ENCODE results near the gene CXorf49.
"Not testable (repeated sequence)": the region's sequence is repeated elsewhere in the genome, so short reads cannot be mapped to it uniquely, and the experiment has no call there.

CXorf49 gene

GRCh38 chrX:71677195-71677594 lies 40.9 kb downstream of the CXorf49 start:
- H3K4me1 ChIP-seq (ENCODE audit: control insufficient read depth, low read depth, low read length); H4K8ac ChIP-seq (ENCODE audit: low read depth, low read length); H3K4me2 ChIP-seq (ENCODE audit: low read length); H3K27me3 ChIP-seq (ENCODE audit: insufficient read depth, low read length, poor library complexity); H3K4ac ChIP-seq (ENCODE audit: low read depth, low read length); H4K5ac ChIP-seq (ENCODE audit: low read length); H2BK5ac ChIP-seq (ENCODE audit: low read length); H2AK5ac ChIP-seq (ENCODE audit: low read length); H3K79me1 ChIP-seq (ENCODE audit: low read length); H3K18ac ChIP-seq (ENCODE audit: low read length); H3K23ac ChIP-seq (ENCODE audit: low read length); H3K36me3 ChIP-seq (ENCODE audit: control insufficient read depth, insufficient read depth, low read length); H2BK120ac ChIP-seq (ENCODE audit: low read depth, low read length); H3K56ac ChIP-seq (ENCODE audit: low read length); H3K27ac ChIP-seq (ENCODE audit: low read depth, low read length); H2BK15ac ChIP-seq (replicated peaks; ENCODE audit: low read depth); H3K79me2 ChIP-seq (ENCODE audit: control insufficient read depth, insufficient read depth, low read length); DNase-seq; H3K4me3 ChIP-seq (ENCODE audit: low read length); H3K9ac ChIP-seq (ENCODE audit: low read length): not testable (repeated sequence)
- no CpG with 5 or more reads among the region's 6 CpGs for WGBS (ENCODE audit: extremely low coverage, insufficient coverage, low lambda C conversion rate)

- not testable (repeated sequence) for H2BK120ac ChIP-seq (ENCODE audit: low read depth, low read length); H2BK15ac ChIP-seq (replicated peaks; ENCODE audit: low read depth); H2AK5ac ChIP-seq (ENCODE audit: low read length); H3K56ac ChIP-seq (ENCODE audit: low read length); H3K18ac ChIP-seq (ENCODE audit: low read length); DNase-seq; H3K23ac ChIP-seq (ENCODE audit: low read length); H3K27me3 ChIP-seq (ENCODE audit: insufficient read depth, low read length, poor library complexity); H3K9ac ChIP-seq (ENCODE audit: low read length); H3K36me3 ChIP-seq (ENCODE audit: control insufficient read depth, insufficient read depth, low read length); H3K4me2 ChIP-seq (ENCODE audit: low read length); H4K8ac ChIP-seq (ENCODE audit: low read depth, low read length); H3K79me1 ChIP-seq (ENCODE audit: low read length); H3K27ac ChIP-seq (ENCODE audit: low read depth, low read length); H3K4me1 ChIP-seq (ENCODE audit: control insufficient read depth, low read depth, low read length); H4K5ac ChIP-seq (ENCODE audit: low read length); H3K79me2 ChIP-seq (ENCODE audit: control insufficient read depth, insufficient read depth, low read length); H3K4ac ChIP-seq (ENCODE audit: low read depth, low read length); H3K4me3 ChIP-seq (ENCODE audit: low read length); H2BK5ac ChIP-seq (ENCODE audit: low read length)
- WGBS (ENCODE audit: extremely low coverage, insufficient coverage, low lambda C conversion rate): no CpG with 5 or more reads among the region's 43 CpGs
Measured at GRCh38 chrX:71676068-71676795, 41.9 kb downstream of the CXorf49 start.

GRCh38 chrX:71675636-71676035 lies 42.4 kb downstream of the CXorf49 start:
- WGBS (ENCODE audit: extremely low coverage, insufficient coverage, low lambda C conversion rate): no CpG with 5 or more reads among the region's 23 CpGs
- H2BK120ac ChIP-seq (ENCODE audit: low read depth, low read length); DNase-seq; H2BK15ac ChIP-seq (replicated peaks; ENCODE audit: low read depth); H3K18ac ChIP-seq (ENCODE audit: low read length); H2AK5ac ChIP-seq (ENCODE audit: low read length); H3K27me3 ChIP-seq (ENCODE audit: insufficient read depth, low read length, poor library complexity); H3K56ac ChIP-seq (ENCODE audit: low read length); H3K4me3 ChIP-seq (ENCODE audit: low read length); H3K9ac ChIP-seq (ENCODE audit: low read length); H4K5ac ChIP-seq (ENCODE audit: low read length); H3K79me1 ChIP-seq (ENCODE audit: low read length); H3K4ac ChIP-seq (ENCODE audit: low read depth, low read length); H4K8ac ChIP-seq (ENCODE audit: low read depth, low read length); H2BK5ac ChIP-seq (ENCODE audit: low read length); H3K4me1 ChIP-seq (ENCODE audit: control insufficient read depth, low read depth, low read length); H3K4me2 ChIP-seq (ENCODE audit: low read length); H3K27ac ChIP-seq (ENCODE audit: low read depth, low read length); H3K23ac ChIP-seq (ENCODE audit: low read length); H3K79me2 ChIP-seq (ENCODE audit: control insufficient read depth, insufficient read depth, low read length); H3K36me3 ChIP-seq (ENCODE audit: control insufficient read depth, insufficient read depth, low read length): not testable (repeated sequence)

GRCh38 chrX:71671938-71672337 lies 46.1 kb downstream of the CXorf49 start:
- WGBS (ENCODE audit: extremely low coverage, insufficient coverage, low lambda C conversion rate): no CpG with 5 or more reads among the region's 11 CpGs
- no peak for DNase-seq
- H4K8ac ChIP-seq (ENCODE audit: low read depth, low read length): no peak overlapping the region

GRCh38 chrX:71671043-71671780 lies 46.9 kb downstream of the CXorf49 start:
- Histone ChIP-seq H3K18ac (ENCODE audit: low read length) (no peak overlapping the region), H3K56ac (ENCODE audit: low read length) (no peak overlapping the region), H2BK15ac (replicated peaks; ENCODE audit: low read depth) (no peak overlapping the region), H3K36me3 (ENCODE audit: control insufficient read depth, insufficient read depth, low read length) (no peaks in the 10 kb centered on the region), H3K79me1 (ENCODE audit: low read length) (no peaks in the 10 kb centered on the region), H3K27ac (ENCODE audit: low read depth, low read length) (no peak overlapping the region), H3K79me2 (ENCODE audit: control insufficient read depth, insufficient read depth, low read length) (no peaks in the 10 kb centered on the region), H3K4me1 (ENCODE audit: control insufficient read depth, low read depth, low read length) (no peaks in the 10 kb centered on the region), H3K9ac (ENCODE audit: low read length) (no peak overlapping the region), H3K4ac (ENCODE audit: low read depth, low read length) (no peak overlapping the region), H4K5ac (ENCODE audit: low read length) (no peak overlapping the region), H2BK5ac (ENCODE audit: low read length) (no peak overlapping the region), H2AK5ac (ENCODE audit: low read length) (no peak overlapping the region), H4K8ac (ENCODE audit: low read depth, low read length) (no peak overlapping the region), H3K23ac (ENCODE audit: low read length) (no peak overlapping the region), H3K4me3 (ENCODE audit: low read length) (no peak overlapping the region), H2BK120ac (ENCODE audit: low read depth, low read length) (no peak overlapping the region), H3K4me2 (ENCODE audit: low read length) (no peak overlapping the region), H3K27me3 (ENCODE audit: insufficient read depth, low read length, poor library complexity) (no peaks in the 10 kb centered on the region)
- no CpG with 5 or more reads among the region's 12 CpGs for WGBS (ENCODE audit: extremely low coverage, insufficient coverage, low lambda C conversion rate)
- DNase-seq: no peak

More at GRCh38 chrX:71671938-71672337, 46.1 kb downstream of the CXorf49 start:
- H3K4me3 ChIP-seq (ENCODE audit: low read length): no peak overlapping the region
- H3K56ac ChIP-seq (ENCODE audit: low read length): no peak overlapping the region
- H4K5ac ChIP-seq (ENCODE audit: low read length): no peak overlapping the region
- no peak overlapping the region for H3K23ac ChIP-seq (ENCODE audit: low read length)
- no peaks in the 10 kb centered on the region for H3K36me3 ChIP-seq (ENCODE audit: control insufficient read depth, insufficient read depth, low read length)
- no peak overlapping the region for H3K4me2 ChIP-seq (ENCODE audit: low read length)
- no peaks in the 10 kb centered on the region for H3K79me2 ChIP-seq (ENCODE audit: control insufficient read depth, insufficient read depth, low read length)
- H3K4ac ChIP-seq (ENCODE audit: low read depth, low read length): no peak overlapping the region
- no peaks in the 10 kb centered on the region for H3K79me1 ChIP-seq (ENCODE audit: low read length)
- no peak overlapping the region for H2AK5ac ChIP-seq (ENCODE audit: low read length)
- H2BK120ac ChIP-seq (ENCODE audit: low read depth, low read length): no peak overlapping the region
- H3K18ac ChIP-seq (ENCODE audit: low read length): no peak overlapping the region
- no peak overlapping the region for H3K9ac ChIP-seq (ENCODE audit: low read length)
- H3K4me1 ChIP-seq (ENCODE audit: control insufficient read depth, low read depth, low read length): no peaks in the 10 kb centered on the region
- no peaks in the 10 kb centered on the region for H3K27me3 ChIP-seq (ENCODE audit: insufficient read depth, low read length, poor library complexity)
- H3K27ac ChIP-seq (ENCODE audit: low read depth, low read length): no peak overlapping the region
- no peak overlapping the region for H2BK5ac ChIP-seq (ENCODE audit: low read length)
- no peak overlapping the region for H2BK15ac ChIP-seq (replicated peaks; ENCODE audit: low read depth)
